HG03045 (cell line): ENCODE results near the gene TBC1D26.
"Not testable (repeated sequence)": the region's sequence is repeated elsewhere in the genome, so short reads cannot be mapped to it uniquely, and the experiment has no call there.

ENCODE experiments used
- ATAC-seq: cut with Tn5 transposase; IDR thresholded peaks from one replicate; pipeline ENCODE4 v1.9.1; 2021; ENCODE audit warnings: mild to moderate bottlenecking, moderate library complexity; ENCODE audit not compliant: unreplicated experiment

Gene TBC1D26

DNA sequence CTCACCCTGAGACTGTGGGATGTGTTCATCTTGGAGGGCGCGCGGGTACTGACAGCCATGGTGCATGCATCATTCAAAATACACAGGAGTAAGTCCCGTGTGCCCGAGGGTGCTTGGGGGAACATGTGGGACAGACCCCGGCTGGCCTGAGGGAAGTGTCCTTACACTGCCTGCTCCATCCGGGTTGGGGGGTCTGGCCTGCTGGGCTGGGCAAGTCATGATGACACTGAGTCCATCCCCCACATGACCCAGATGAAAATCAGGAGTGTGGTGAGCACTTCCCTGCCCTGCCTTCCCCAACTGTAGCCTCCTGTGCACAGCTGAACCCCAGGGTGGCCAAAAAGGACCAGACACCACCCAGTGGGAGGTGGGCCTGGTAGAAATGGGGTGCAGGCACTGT lies 10.8 kb downstream of the TBC1D26 start:
- no peak for ATAC-seq

DNA sequence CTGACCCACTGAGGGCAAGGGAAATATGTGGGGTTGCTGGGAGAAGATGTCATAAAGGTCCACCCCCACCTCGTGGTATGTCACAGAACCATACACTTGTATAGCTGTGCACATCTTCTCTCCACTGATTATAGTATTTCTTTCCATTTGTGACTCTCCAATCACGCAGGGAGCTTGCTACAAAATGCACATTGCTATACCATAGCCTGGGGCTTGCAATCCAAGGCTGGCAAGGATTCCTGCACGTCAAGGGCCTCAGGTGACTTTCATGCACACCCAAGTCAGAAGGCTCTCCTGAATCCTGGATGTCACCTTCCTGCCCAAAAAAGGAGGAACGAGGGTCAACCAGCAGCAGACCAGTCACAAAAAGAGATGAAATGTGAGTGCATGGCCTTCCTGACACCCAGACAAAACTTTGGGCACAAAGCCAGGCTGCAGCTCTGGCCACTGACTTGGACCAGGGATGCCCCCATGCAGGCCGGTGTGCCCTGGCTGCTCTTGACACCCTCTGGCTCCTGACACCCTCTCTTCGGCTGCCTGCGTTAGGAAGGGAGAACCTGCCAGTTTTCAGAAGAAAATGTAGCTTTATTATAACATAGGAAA lies 12.1 kb downstream of the TBC1D26 start:
- no peak for ATAC-seq

DNA sequence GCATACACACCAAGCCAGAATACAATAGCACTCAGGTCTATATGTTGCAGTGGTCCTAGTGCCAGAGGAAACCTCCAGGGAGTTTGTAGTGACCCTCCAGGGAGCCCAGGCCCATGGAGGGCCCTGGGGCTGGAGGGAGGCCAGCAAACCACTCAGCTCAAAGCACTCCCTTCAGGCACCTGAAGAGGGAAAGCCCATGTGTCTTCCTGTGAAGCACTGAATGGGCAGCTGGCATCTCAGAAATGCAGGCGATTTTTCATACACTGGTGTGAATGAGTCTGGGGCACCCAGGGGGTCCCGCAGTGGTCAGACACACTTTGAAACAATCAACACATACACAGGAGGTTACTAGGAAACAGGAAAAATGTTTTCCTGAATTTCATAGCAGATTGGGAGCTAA lies 12.8 kb downstream of the TBC1D26 start:
- no peak for ATAC-seq

- not testable (repeated sequence) for ATAC-seq
Observed at GRCh38 chr17:15749403-15749802, 17.3 kb downstream of the TBC1D26 start.

DNA sequence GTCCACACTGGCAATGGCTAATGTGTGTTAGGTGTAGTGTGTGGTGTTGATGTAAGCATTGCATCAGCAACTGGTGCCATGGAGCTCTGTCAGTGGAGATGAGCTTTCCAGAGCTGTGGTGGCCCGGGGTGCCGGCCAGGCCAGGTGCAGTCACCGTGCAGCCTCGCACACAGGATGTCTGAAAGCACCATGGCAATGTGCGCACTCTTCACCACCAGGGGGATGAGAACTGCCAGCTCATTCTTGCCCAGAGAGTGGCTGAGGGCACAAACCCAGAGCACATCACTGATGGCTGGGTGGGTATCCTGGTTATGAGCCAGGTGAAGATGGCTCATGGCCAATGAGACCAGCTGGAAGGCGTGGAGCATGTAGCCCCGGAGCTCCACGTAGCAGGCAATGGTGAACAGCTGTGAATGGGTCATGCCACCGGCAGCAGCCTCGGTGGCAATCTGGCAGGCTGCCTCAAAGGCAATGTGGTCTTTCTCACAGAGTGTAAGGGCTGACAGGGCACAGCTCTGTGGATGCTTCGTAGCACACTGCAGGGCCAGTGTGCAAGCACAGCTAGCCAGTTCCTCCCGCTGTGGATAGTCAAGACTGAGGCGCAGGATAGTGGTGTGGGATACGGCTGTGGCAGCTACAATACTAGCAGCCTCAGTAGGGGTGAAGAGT lies 36.9 kb downstream of the TBC1D26 start:
- ATAC-seq: not testable (repeated sequence)

DNA sequence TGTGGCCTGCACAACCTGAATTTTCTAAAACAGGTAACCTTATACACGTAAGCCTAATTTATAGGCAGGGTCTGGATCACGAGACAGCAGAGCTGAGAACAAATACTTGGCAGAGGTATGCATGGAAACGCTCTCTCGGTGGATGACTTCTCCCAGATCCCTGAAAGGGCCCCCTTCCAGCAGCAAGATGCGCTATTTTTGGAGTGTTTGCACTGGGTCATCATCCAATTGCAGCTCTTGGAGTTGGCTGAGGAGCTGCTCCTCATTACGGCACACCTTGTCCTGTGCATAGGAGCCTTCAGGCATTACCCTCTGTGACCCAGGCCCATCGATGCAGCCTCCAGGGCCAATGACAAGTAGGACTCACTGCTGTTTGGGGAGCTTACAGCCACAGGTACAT lies 38.6 kb downstream of the TBC1D26 start:
- ATAC-seq: not testable (repeated sequence)

GRCh38 chr17:15776871-15777270 lies 44.8 kb downstream of the TBC1D26 start:
- no peak for ATAC-seq

DNA sequence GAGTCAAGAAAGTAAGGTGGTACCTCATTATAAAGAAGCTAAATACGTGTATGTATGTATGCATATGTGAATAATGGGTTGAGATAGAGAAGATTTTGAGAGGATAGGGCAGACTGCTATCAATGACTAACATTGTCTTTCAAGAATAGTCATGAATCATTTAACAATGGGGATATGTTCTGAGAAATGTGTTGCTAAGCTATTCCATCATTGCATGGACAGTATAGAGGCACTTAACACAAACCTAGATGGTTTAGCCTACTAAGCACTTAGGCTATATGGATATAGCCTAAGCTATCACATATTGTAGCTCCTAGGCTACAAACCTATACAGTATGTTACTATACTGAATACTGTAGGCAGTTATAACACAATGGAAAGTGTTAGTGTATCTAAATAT lies 45.2 kb downstream of the TBC1D26 start:
- no peak for ATAC-seq

GRCh38 chr17:15777717-15778116 lies 45.6 kb downstream of the TBC1D26 start:
- ATAC-seq: no peak

DNA sequence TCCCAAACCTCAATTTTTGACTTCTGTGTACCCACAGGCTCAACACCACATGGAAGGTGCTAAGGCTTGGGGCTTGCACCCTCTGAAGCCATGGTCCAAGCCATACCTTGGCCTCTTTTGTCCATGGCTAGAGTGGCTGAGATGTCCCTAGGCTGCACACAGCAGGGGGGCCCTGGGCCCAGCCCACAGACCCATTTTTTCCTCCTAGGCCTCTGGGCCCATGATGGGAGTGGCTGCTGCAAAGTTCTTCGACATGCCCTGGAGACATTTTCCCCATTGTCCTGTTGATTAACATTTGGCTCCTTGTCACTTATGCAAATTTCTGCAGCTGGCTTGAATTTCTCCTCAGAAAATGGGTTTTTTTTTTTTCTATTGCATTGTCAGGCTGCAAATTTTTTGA lies 47.0 kb downstream of the TBC1D26 start:
- no peak for ATAC-seq

DNA sequence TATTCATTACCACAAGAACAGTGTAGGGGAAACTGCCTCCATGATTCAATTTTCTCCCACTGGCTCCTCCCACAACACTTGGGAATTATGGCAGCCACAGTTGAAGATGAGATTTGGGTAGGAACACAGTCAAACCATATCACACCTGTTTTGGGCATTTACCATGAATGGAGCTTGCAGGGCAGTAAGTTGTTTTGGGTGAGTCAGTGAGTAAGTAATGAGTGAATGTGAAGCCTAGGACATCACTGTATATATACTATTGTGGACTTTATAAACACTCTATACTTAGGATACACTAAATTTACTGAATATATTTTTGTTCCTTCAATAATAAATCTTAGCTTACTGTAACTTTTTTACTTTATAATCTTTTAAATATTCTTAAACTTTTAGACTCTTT lies 48.1 kb downstream of the TBC1D26 start:
- no peak for ATAC-seq

DNA sequence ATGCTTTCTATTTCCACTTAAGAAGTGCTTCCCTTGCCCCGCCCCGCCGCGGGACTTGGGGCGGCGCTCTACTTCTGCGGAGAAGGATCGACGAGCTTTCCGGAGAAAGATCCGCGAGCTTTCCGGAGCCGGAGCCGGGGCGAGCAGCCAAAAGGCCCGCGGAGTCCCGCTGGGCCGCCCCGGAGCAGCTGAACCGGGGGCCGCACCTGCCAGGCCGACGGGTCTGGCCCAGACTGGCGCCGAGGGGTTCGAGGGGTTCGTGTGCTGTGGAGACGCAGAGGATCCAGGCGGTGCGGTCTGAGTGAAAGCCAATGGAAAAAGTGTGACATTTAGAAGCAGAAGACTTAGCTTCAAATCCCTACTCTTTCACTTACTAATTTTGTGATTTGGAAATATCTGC lies 50.8 kb downstream of the TBC1D26 start:
- no peak for ATAC-seq

DNA sequence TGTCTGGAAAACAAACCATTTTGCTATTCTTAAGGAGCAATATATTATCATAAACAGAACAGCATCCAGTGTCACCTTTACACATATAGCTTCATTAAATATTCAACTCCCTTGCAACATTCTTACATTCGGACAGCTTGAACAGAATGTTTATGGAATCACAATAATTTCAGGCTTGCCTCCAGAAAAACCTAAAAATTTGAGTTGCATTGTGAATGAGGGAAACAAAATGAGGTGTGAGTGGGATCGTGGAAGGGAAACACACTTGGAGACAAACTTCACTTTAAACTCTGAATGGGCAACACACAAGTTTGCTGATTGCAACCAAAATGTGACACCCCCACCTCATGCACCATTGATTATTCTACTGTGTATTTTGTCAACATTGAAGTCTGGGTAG lies 51.4 kb downstream of the TBC1D26 start:
- ATAC-seq: no peak

DNA sequence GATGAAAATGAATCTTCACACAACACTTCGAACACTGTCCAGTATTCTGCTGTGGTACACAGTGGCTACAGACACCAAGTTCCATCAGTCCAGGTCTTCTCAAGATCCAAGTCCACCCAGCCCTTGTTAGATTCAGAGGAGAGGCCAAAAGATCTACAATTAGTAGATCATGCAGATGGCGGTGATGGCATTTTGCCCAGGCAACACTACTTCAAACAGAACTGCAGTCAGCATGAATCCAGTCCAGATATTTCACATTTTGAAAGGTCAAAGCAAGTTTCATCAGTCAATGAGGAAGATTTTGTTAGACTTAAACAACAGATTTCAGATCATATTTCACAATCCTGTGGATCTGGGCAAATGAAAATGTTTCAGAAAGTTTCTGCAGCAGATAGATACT lies 52.3 kb downstream of the TBC1D26 start:
- ATAC-seq: not testable (repeated sequence)

DNA sequence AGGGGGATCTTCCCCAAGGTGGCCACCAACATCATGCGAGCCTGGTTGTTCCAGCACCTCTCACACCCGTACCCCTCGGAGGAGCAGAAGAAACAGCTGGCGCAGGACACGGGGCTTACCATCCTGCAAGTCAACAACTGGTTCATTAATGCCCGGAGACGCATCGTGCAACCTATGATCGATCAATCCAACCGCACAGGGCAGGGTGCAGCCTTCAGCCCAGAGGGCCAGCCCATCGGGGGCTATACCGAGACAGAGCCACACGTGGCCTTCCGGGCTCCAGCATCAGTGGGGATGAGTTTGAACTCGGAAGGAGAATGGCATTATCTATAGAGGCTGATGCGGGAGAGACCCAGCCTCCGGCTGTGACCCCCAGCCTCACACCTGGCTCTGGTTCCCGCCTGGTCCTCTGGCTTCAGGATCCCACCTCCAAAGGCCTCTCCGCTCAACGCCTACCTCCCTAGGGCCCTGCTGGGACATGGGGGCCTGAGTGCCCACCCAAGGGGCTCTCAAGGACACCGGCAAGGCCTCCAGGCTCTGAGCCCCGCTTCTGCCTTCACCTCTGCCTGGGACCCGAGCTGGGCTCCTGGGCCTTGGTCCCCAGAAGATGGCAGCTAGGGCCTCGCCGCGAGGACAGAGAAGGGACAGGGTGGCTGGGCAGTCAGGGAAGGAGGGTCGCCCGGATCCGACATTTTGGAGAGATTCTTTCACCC lies 55.4 kb downstream of the TBC1D26 start:
- ATAC-seq: not testable (repeated sequence)

DNA sequence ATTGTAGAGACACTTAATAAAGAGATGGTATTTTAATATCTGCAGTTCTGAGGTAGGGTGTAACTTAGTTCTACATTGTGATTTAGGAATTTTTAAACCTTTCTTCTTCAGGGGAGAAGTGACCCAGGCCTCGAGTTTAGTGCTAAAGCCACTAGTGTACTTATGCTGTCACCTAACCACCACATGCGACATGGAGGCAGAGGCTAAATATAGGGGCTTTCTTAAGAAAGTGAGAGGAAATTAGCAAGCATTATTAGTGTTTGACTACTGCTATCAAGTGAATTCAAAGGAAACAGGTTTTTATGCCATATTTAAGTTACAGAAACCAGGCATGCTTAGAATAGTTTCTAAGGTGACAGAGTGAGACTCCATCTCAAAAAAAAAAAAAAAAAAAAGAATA lies 56.3 kb downstream of the TBC1D26 start:
- not testable (repeated sequence) for ATAC-seq
